Ovary (tissue), 9 donors: ENCODE results near the gene SORCS2. TPM values are rescaled to one million over a fixed set of nuclear protein-coding genes. Genes with fewer than 3 reads are reported as not detected.
A peak's percentile ranks its signal among the peaks of the same experiment; 100 is the strongest.

Experiments used
- DNase-seq, 5 donors: peaks; one replicate each; pipeline ENCODE4 v3.0.0-alpha.2; 2019 to 2020
- H3K27ac ChIP-seq, 2 donors: fragments of 200-600 bp; one replicate each; pipeline versions ENCODE4 v1.5.1 to v1.8.0; 2019 to 2022
- H3K27me3 ChIP-seq: fragments of 200-600 bp; one replicate; pipeline ENCODE4 v1.8.0; 2022
- H3K36me3 ChIP-seq: fragments of 200-600 bp; sonication (generic); one replicate; pipeline ENCODE4 v1.5.1; 2019
- H3K4me1 ChIP-seq: one replicate; pipeline ENCODE4 v1.8.1; 2013; ENCODE audit warnings: mild to moderate bottlenecking, moderate library complexity; ENCODE audit not compliant: insufficient read depth
- H3K4me3 ChIP-seq: fragments of 200-600 bp; sonication (generic); one replicate; pipeline ENCODE4 v1.5.1; 2017
- H3K9me3 ChIP-seq, 2 donors: fragments of 200-600 bp in 1 of 2; sonication (generic) in 1 of 2; one replicate each; pipeline versions ENCODE4 v1.5.1 to v1.8.1; 2013 to 2019; ENCODE audit warnings: mild to moderate bottlenecking in 1 of 2, moderate library complexity in 1 of 2
- EP300 ChIP-seq: sonication (generic); formaldehyde crosslinking; IDR thresholded peaks from one replicate; pipeline ENCODE4 v1.6.1; 2017; ENCODE audit warnings: antibody characterized with exemption
- POLR2A ChIP-seq: fragments of 450-650 bp; IDR thresholded peaks from one replicate; pipeline ENCODE4 v1.6.1; 2017; ENCODE audit warnings: antibody characterized with exemption, mild to moderate bottlenecking, moderate library complexity
- WGBS, 3 donors: extraction: QIAGEN DNeasy Blood & Tissue Kit in 1 of 3; methylation state at CpG; one replicate each; pipeline versions ENCODE4 v1.1.5 to v1.1.7; 2013 to 2017; 5-methylcytosine and 5-hydroxymethylcytosine counted together
- intact Hi-C, 4 donors: fragments of 100-400 bp; cut with DNase I; formaldehyde crosslinking; loops; one replicate each; pipeline versions ENCODE4 v1.11.0 to v1.15.1; 2022 to 2023
- polyA plus RNA-seq, 2 donors: library from polyadenylated mRNA; stranded (reverse); fragments of 200-250 nt in 1 of 2; fragments of 350-450 nt in 1 of 2; fragmentation: Illumina TruSeq in 1 of 2; extraction: RNeasy Lipid Tissue Mini Kit (QIAGEN cat#74804) in 1 of 2; gene quantifications; one replicate each; pipeline ENCODE4 v1.2.3, GENCODE V29; 2013 to 2014
- total RNA-seq, 7 donors: library from RNA; depleted of rRNA in 2 of 7; stranded (reverse); fragments of >200 nt in 2 of 7; fragmentation: NEBNext Ultra II Directional in 3 of 7; extraction: Animal tissue kit (Norgen Biotek cat#: 25700) in 3 of 7; gene quantifications; one replicate each; pipeline versions ENCODE4 v1.1.0 to v1.2.4, GENCODE V29; 2016 to 2023
- TF ChIP-seq, protein P1 (sequence below), 3 donors: fragments of 450-650 bp in 2 of 3; fragments of 200-600 bp in 1 of 3; IDR thresholded peaks; one replicate each; pipeline versions ENCODE4 v1.5.1 to v1.8.0; 2016 to 2022; ENCODE audit warnings: antibody characterized with exemption in 3 of 3, mild to moderate bottlenecking in 1 of 3
- donor health status: DM: no; HTN: no; CAD: no; lungs with moderate emphysema.
- donor health status: DM: no; HTN: no; CAD: no.
- donor health status: Bipolar disorder and iron deficiency.
- donor health status: DM: yes; HTN: yes; CAD: no.
- donor health status: DM: no; HTN: no; CAD: no.
- donor health status: DM: yes; HTN: yes; CAD: no.

The SORCS2 gene
- total and polyA plus RNA-seq, 9 donors, result 0.60 to 23.9 (median 7.1) TPM

- peak in 1 of 5 donors; percentile 0 for DNase-seq
- intact Hi-C loops, result no loop called here
- WGBS, 3 donors, result 73 to 86% (median 79%) methylated on average over 3 of the region's 3 CpGs
- Histone ChIP-seq H3K36me3 (no peaks in the 10 kb centered on the region), H3K27ac (no peak overlapping the region), H3K4me1 (peaks cover 1% of the 10 kb centered on the region), H3K4me3 (no peak overlapping the region), H3K27me3 (no peaks in the 10 kb centered on the region), H3K9me3 (no peaks in the 10 kb centered on the region)
- TF ChIP-seq, protein P1, sequence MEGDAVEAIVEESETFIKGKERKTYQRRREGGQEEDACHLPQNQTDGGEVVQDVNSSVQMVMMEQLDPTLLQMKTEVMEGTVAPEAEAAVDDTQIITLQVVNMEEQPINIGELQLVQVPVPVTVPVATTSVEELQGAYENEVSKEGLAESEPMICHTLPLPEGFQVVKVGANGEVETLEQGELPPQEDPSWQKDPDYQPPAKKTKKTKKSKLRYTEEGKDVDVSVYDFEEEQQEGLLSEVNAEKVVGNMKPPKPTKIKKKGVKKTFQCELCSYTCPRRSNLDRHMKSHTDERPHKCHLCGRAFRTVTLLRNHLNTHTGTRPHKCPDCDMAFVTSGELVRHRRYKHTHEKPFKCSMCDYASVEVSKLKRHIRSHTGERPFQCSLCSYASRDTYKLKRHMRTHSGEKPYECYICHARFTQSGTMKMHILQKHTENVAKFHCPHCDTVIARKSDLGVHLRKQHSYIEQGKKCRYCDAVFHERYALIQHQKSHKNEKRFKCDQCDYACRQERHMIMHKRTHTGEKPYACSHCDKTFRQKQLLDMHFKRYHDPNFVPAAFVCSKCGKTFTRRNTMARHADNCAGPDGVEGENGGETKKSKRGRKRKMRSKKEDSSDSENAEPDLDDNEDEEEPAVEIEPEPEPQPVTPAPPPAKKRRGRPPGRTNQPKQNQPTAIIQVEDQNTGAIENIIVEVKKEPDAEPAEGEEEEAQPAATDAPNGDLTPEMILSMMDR (IDR thresholded peaks at IDR 0.05), result no peak
- TF ChIP-seq POLR2A (no peak), EP300 (no peak)
These were observed 210.7 kb downstream of the SORCS2 start for GRCh38 chr4:7403001-7403400.

GRCh38 chr4:7408166-7408565 is 215.8 kb downstream of the SORCS2 start:
- TF ChIP-seq EP300 (no peak), POLR2A (no peak)
- TF ChIP-seq, protein P1 (IDR thresholded peaks at IDR 0.05), result no peak
- no peaks in the 10 kb centered on the region for H3K36me3 ChIP-seq
- DNase-seq, result no peak
- H3K27me3 ChIP-seq, result no peaks in the 10 kb centered on the region
- H3K9me3 ChIP-seq, result no peaks in the 10 kb centered on the region
- intact Hi-C loops, result no loop called here
- WGBS, 3 donors, result 87 to 95% (median 88%) methylated on average over 4 of the region's 4 CpGs
- no peak overlapping the region for H3K27ac ChIP-seq
- no peaks in the 10 kb centered on the region for H3K4me1 ChIP-seq
- H3K4me3 ChIP-seq, result no peak overlapping the region

- no peak for DNase-seq
- TF ChIP-seq EP300, result no peak
- TF ChIP-seq, protein P1 (IDR thresholded peaks at IDR 0.05), result no peak
- no peak for TF ChIP-seq POLR2A
- no peak overlapping the region for H3K4me3 ChIP-seq
- no peaks in the 10 kb centered on the region for H3K27me3 ChIP-seq
- H3K9me3 ChIP-seq, result no peaks in the 10 kb centered on the region
- 61 to 90% (median 89%) methylated on average over 1 of the region's 1 CpG for WGBS, 3 donors
- no peaks in the 10 kb centered on the region for H3K4me1 ChIP-seq
- no peaks in the 10 kb centered on the region for H3K36me3 ChIP-seq
- H3K27ac ChIP-seq, result no peak overlapping the region
- intact Hi-C loops, result no loop called here
These were observed 218.1 kb downstream of the SORCS2 start for GRCh38 chr4:7410446-7410845.

DNA sequence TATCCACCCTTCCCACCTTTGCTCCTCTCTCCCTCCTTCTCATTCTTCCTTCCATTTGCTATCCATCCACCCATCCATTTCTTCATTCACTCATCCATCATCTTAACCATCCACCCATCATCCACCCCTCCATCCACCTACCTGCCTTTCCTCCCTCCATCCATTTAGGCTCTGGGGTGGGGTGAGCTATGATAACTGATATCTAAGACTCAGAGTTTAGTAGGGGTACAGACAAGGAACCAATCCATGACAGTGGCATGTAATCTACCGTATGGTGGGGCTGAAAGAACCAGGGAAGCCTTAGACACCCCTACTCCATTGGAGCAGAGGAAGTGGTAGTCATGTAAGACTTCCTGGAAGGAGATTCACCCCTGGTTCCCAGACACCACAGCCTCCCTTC is 219.2 kb downstream of the SORCS2 start:
- DNase-seq, result peak in 1 of 5 donors; percentile 2
- Histone ChIP-seq H3K9me3 (no peaks in the 10 kb centered on the region), H3K27me3 (no peaks in the 10 kb centered on the region), H3K36me3 (no peaks in the 10 kb centered on the region), H3K4me1 (no peaks in the 10 kb centered on the region), H3K4me3 (no peak overlapping the region), H3K27ac (no peak overlapping the region)
- TF ChIP-seq, protein P1 (IDR thresholded peaks at IDR 0.05), result no peak
- no peak for TF ChIP-seq EP300
- TF ChIP-seq POLR2A, result no peak
- WGBS, 3 donors, result 87 to 93% (median 90%) methylated on average over 1 of the region's 1 CpG
- intact Hi-C loops, result no loop called here
